ELF-1 (cell line): ENCODE results near the gene KLHL35.

Experiments
- DNase-seq: peaks from one replicate; pipeline ENCODE4 v3.0.0-alpha.2; 2016; ENCODE audit warnings: low read depth, low spot score

The KLHL35 gene

GRCh38 chr11:75442161-75442885 is 9.3 kb upstream of the KLHL35 start:
- DNase-seq: no peak

GRCh38 chr11:75441804-75442132 is 8.8 kb upstream of the KLHL35 start:
- DNase-seq: no peak

GRCh38 chr11:75440960-75441803 is 8.2 kb upstream of the KLHL35 start:
- no peak for DNase-seq

GRCh38 chr11:75439495-75440120 is 6.6 kb upstream of the KLHL35 start:
- no peak for DNase-seq

GRCh38 chr11:75439026-75439425 is 6.0 kb upstream of the KLHL35 start:
- no peak for DNase-seq

GRCh38 chr11:75437966-75438659 is 5.1 kb upstream of the KLHL35 start:
- no peak for DNase-seq

- DNase-seq: no peak
Observed at GRCh38 chr11:75436806-75437205, 3.8 kb upstream of the KLHL35 start.

- DNase-seq: no peak
Observed at GRCh38 chr11:75435571-75435925, 2.5 kb upstream of the KLHL35 start.

GRCh38 chr11:75434886-75435570 is 2.0 kb upstream of the KLHL35 start:
- no peak for DNase-seq

GRCh38 chr11:75434051-75434450 is 1.0 kb upstream of the KLHL35 start:
- no peak for DNase-seq

GRCh38 chr11:75433443-75433842 is 440 bp upstream of the KLHL35 start:
- no peak for DNase-seq

- no peak for DNase-seq
Observed at GRCh38 chr11:75431533-75432525, 1.2 kb downstream of the KLHL35 start.

GRCh38 chr11:75430714-75431532 is 2.1 kb downstream of the KLHL35 start:
- DNase-seq: no peak

- peak; percentile 71 for DNase-seq
Observed at GRCh38 chr11:75429902-75430713, 2.9 kb downstream of the KLHL35 start.

- no peak for DNase-seq
Observed at GRCh38 chr11:75429641-75429901, 3.4 kb downstream of the KLHL35 start.

GRCh38 chr11:75428989-75429640 is 3.9 kb downstream of the KLHL35 start:
- DNase-seq: no peak

GRCh38 chr11:75428281-75428724 is 4.7 kb downstream of the KLHL35 start:
- peak; percentile 95 for DNase-seq

GRCh38 chr11:75427181-75427580 is 5.8 kb downstream of the KLHL35 start:
- no peak for DNase-seq
